HEK293 (cell line): ENCODE measurements around the gene INPP5A.

ENCODE experiments used
- CTCF ChIP-seq: fragments of 450-650 bp; formaldehyde crosslinking; IDR thresholded peaks from 2 replicates; pipeline ENCODE4 v1.5.1; 2016; ENCODE audit warnings: missing biosample characterization, missing genetic modification characterization
- ZBTB7A ChIP-seq: fragments of 450-650 bp; formaldehyde crosslinking; IDR thresholded peaks from 2 replicates; pipeline ENCODE4 v1.5.1; 2016; ENCODE audit warnings: low read depth, missing biosample characterization, missing genetic modification characterization
- ZNF223 ChIP-seq: fragments of 450-650 bp; formaldehyde crosslinking; IDR thresholded peaks from 2 replicates; pipeline ENCODE4 v1.5.1; 2016; ENCODE audit warnings: missing biosample characterization, missing genetic modification characterization
- ZNF544 ChIP-seq: fragments of 450-650 bp; formaldehyde crosslinking; IDR thresholded peaks from 2 replicates; pipeline ENCODE4 v1.5.0; 2017; ENCODE audit warnings: missing biosample characterization, missing genetic modification characterization

DNA sequence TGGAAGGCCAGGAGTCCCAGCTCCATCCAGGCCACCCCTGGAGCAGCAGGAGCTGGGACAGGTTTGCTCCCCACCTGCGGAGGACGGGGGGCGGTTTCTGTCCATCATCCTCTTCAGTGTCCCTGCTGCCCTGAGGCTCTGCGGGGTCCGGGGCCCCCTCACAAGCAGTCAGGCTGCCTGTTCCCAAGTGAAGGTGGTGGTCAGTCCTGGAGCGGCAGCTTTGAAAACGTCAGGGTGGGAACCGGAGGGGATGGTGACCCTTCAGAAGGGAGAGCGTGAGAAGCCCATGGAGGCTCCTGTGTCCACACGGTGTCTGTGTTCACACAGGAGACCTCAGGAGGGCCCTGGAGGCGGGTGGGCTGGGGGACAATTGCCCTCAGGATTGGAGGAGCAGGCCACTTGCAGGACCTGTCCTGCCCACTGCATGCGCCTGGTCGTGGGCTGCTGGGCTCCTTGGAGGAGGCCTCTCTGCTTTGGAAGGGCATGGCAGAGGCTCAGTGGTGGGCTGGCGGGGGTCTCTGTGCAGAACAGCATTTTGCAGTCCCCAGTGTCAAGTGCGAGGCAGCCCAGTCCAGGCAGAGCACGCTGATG, 49.3 kb upstream of the INPP5A start:
- TF ChIP-seq ZNF223 (no peak), CTCF (tag by site-specific recombination) (no peak), ZBTB7A (tag by site-specific recombination) (no peak), ZNF544 (tag by site-specific recombination) (no peak)
